ENCODE data around the gene GPC6. TPM values are rescaled to one million over a fixed set of nuclear protein-coding genes. Genes with fewer than 3 reads are reported as not detected.

Gene GPC6
- polyA plus RNA-seq, 2 of the 4 experiments (the other 2 are of a cell fraction), result 8.0 to 14.4 TPM

DNA sequence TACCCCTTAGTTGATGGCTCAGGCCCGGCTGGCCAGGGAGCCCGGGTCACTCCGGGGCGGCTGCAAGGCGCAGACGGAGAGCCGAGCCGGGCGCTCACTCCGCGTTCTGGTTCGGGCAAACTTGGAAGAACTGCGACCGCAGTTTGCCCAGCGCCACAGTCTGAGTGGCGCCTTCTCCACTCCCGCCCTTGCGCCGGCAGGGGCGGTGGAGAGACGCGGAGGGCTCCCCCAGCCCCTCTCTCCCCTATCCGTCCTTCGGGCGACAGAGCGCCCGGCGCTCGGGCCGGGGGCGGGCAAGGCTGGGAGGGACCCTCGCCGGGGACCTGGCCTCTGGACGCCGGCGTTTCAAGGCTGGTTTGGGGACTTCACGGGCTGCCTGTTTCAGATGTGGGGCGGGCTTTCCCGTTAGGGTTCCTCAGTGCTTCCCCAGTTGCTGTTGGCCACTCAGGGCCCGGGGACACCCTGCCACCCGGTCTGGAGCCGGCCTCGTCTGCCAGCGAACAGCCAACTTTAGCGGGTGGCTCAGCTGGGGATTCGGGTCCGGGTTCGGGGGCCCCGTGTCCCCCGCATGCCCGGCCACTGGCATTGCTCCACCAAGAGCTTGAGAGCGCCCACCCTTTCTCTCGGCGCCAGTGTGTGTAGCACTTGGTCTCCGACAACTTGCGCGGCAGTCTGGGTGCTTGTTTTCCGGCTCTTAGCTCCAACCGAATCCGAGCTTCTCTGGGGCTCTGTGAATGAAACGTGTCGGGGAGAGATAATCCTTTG is 1.5 kb downstream of the GPC6 start:
- peak in 1 of 2 experiments; percentile 59 for DNase-seq (ENCODE audit: low read depth in 1 of 2, low spot score in 1 of 2)
- POLR2A ChIA-PET, result interaction anchor here (0.6 kb wide), 1 partner anchor 42 kb away, joined by 3 read pairs; no protein-coding TSS in a partner anchor

GRCh38 chr13:93228643-93228937 is 2.0 kb downstream of the GPC6 start:
- TF ChIP-seq, protein P1, sequence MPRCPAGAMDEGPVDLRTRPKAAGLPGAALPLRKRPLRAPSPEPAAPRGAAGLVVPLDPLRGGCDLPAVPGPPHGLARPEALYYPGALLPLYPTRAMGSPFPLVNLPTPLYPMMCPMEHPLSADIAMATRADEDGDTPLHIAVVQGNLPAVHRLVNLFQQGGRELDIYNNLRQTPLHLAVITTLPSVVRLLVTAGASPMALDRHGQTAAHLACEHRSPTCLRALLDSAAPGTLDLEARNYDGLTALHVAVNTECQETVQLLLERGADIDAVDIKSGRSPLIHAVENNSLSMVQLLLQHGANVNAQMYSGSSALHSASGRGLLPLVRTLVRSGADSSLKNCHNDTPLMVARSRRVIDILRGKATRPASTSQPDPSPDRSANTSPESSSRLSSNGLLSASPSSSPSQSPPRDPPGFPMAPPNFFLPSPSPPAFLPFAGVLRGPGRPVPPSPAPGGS (IDR thresholded peaks at IDR 0.05), result no peak
- TF ChIP-seq POLR2A (IDR thresholded peaks at IDR 0.05; ENCODE audit: low read length), result no peak
- TF ChIP-seq FOXS1 (CRISPR knock-in tag; IDR thresholded peaks at IDR 0.05), result no peak
- no peak for TF ChIP-seq HDAC2 (IDR thresholded peaks at IDR 0.05)
- TF ChIP-seq CTCF (IDR thresholded peaks at IDR 0.05), result no peak
- TF ChIP-seq EHF (CRISPR knock-in tag; IDR thresholded peaks at IDR 0.05), result no peak
- no peak for TF ChIP-seq EHMT2 (IDR thresholded peaks at IDR 0.05; ENCODE audit: low read depth)
- TF ChIP-seq CEBPB (IDR thresholded peaks at IDR 0.05), result no peak
- no peak for TF ChIP-seq NPAS2 (CRISPR knock-in tag; IDR thresholded peaks at IDR 0.05; ENCODE audit: borderline replicate concordance)
- TF ChIP-seq RCOR1 (IDR thresholded peaks at IDR 0.05; ENCODE audit: low read depth, low read length), result no peak
- no peak for TF ChIP-seq HOXA7 (CRISPR knock-in tag; IDR thresholded peaks at IDR 0.05)
- no peak for TF ChIP-seq HES2 (IDR thresholded peaks at IDR 0.05)
- no peak for TF ChIP-seq HEYL (CRISPR knock-in tag; IDR thresholded peaks at IDR 0.05)
- peak overlapping the region; percentile 63 for H3K4me3 ChIP-seq
- peaks cover 20% of the 10 kb centered on the region for H3K4me1 ChIP-seq
- H3K27ac ChIP-seq, result peak overlapping the region; percentile 85 to 92
- DNase-seq (ENCODE audit: low read depth in 1 of 2, low spot score in 1 of 2), result no peak
- H3K9me3 ChIP-seq, result no peaks in the 10 kb centered on the region
- 0% methylated on average over 9 of the region's 9 CpGs for WGBS (ENCODE audit: missing lambda C conversion rate)
- no peak for FAIRE-seq
- H3K4me2 ChIP-seq, result peak overlapping the region; percentile 76
- ChIA-PET POLR2A (no interaction called here), CTCF (interaction anchor here (0.6 to 2.3 kb wide), 4 partner anchors 14 to 260 kb away, joined by 3 to 6 read pairs (median 3); no protein-coding TSS in a partner anchor)
- ATAC-seq, result no peak

More for the DNA sequence above, 1.5 kb downstream of the GPC6 start:
- 7% methylated on average over 10 of the region's 62 CpGs for WGBS (ENCODE audit: missing lambda C conversion rate)
- CTCF ChIA-PET, result interaction anchor here (0.9 to 2.3 kb wide), 3 partner anchors 14 to 259 kb away, joined by 3 to 6 read pairs (median 3); no protein-coding TSS in a partner anchor
- TF ChIP-seq CTCF (IDR thresholded peaks at IDR 0.05) (0 out of 3 replicates have a peak, but pooled peaks have one; percentile 7), RAD21 (conservative IDR thresholded peaks at IDR 0.05 in 1 of 2, IDR thresholded peaks at IDR 0.05 in 1 of 2) (0 out of 5 replicates have a peak, but pooled peaks of 1 of the 2 experiments have one; percentile 26), KDM1A (IDR thresholded peaks at IDR 0.05; ENCODE audit: low read depth) (no peak)
- H3K4me2 ChIP-seq, result peak overlapping the region; percentile 76
- H3K4me3 ChIP-seq, result peak overlapping the region; percentile 63
- peak; percentile 85 to 87 for ATAC-seq
- peak overlapping the region; percentile 85 to 92 for H3K27ac ChIP-seq
- no peak for FAIRE-seq
- H3K9me3 ChIP-seq, result no peaks in the 10 kb centered on the region
- H3K4me1 ChIP-seq, result peaks cover 16% of the 10 kb centered on the region

- H3K9me3 ChIP-seq, result no peaks in the 10 kb centered on the region
- POLR2A ChIA-PET, result no interaction called here
- peak overlapping the region; percentile 85 to 92 for H3K27ac ChIP-seq
- no peak for ATAC-seq
- peak overlapping the region; percentile 63 for H3K4me3 ChIP-seq
- TF ChIP-seq CEBPB (IDR thresholded peaks at IDR 0.05), result peak in 1 of 2 experiments; percentile 36; a peak in 1 of 4 replicates
- no peak for TF ChIP-seq PBX3 (IDR thresholded peaks at IDR 0.05)
- no peak for TF ChIP-seq CBX8 (IDR thresholded peaks at IDR 0.05)
- TF ChIP-seq HOXB13 (CRISPR knock-in tag; IDR thresholded peaks at IDR 0.05; ENCODE audit: low read depth), result no peak
- TF ChIP-seq TP53 (CRISPR knock-in tag; IDR thresholded peaks at IDR 0.05), result no peak
- TF ChIP-seq FOSL2 (IDR thresholded peaks at IDR 0.05), result no peak; the same call in 1 of the 2 replicates
- TF ChIP-seq FOSL2 (CRISPR knock-in tag; IDR thresholded peaks at IDR 0.05), result peak; percentile 29; the same call in 1 of the 2 replicates
- TF ChIP-seq, protein P1 (IDR thresholded peaks at IDR 0.05), result no peak
- no peak for TF ChIP-seq MAZ (IDR thresholded peaks at IDR 0.05; ENCODE audit: borderline replicate concordance, low read depth, low read length)
- TF ChIP-seq SREBF2 (IDR thresholded peaks at IDR 0.05), result no peak
- TF ChIP-seq RCOR1 (IDR thresholded peaks at IDR 0.05; ENCODE audit: low read depth, low read length), result no peak
- no peak for FAIRE-seq
- peak overlapping the region; percentile 76 for H3K4me2 ChIP-seq
- no peak for DNase-seq (ENCODE audit: low read depth in 1 of 2, low spot score in 1 of 2)
- peaks cover 29% of the 10 kb centered on the region for H3K4me1 ChIP-seq
- CTCF ChIA-PET, result no interaction called here
Observed at GRCh38 chr13:93230261-93230855, 3.8 kb downstream of the GPC6 start.

Data from A549 (cell line).